DMS153 (cell line): ENCODE data around the gene ZDHHC6.
"Not testable (repeated sequence)": the region's sequence is repeated elsewhere in the genome, so short reads cannot be mapped to it uniquely, and the experiment has no call there.

Source experiments
- DNase-seq: peaks from one replicate; lab custom pipeline; 2025; lab: John Stamatoyannopoulos, UW

Gene ZDHHC6

DNA sequence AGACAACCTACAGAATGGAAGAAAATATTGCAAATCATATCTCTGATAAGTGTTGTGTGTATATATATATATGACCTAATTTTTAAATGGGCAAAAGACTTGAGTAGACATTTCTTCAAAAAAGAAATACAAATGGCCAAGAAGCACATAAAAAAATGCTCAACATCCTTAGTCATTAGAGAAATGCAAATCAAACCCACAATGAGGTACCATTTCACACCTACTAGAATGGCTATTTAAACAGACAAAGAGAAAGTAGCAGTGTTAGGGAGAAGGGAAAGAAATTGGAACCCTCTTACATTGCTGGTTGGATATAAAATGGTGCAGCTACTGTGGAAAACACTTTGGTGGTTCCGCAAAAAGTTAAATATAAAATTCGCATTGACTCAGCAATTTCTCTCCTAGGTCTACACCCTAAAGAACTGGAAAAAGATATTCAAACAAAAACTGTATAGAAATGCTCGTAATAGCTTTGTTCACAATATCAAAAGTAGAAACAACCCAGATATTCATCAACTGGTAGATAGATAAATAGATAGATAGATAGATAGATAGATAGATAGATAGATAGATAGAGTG, 56.5 kb downstream of the ZDHHC6 start:
- DNase-seq: no peak

DNA sequence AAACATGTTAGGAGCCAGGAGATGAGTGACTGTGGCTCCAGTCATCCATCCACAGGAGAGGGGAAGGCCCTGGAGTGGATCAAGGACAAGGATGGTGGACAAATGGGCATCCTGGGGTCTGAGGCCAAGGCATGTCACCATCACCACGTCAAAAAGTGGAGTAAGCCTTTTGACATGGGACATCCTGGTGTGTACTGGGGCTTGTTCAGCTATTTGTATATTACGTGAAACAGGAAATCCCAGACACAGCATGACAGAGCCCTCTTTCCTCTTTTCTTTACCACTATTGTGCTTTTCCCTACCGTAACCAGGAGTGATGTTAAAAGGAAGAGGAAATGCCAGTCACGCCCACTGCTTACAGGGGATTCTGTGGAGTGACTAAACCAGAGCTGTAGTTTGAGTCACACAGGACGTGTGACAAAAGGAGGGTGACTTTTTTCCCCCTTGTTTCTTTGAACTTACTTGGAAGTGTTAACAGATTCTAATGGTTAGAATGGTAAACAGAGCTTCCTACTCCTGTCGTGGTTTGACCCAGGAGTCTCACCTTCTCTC, 57.4 kb downstream of the ZDHHC6 start:
- no peak for DNase-seq

DNA sequence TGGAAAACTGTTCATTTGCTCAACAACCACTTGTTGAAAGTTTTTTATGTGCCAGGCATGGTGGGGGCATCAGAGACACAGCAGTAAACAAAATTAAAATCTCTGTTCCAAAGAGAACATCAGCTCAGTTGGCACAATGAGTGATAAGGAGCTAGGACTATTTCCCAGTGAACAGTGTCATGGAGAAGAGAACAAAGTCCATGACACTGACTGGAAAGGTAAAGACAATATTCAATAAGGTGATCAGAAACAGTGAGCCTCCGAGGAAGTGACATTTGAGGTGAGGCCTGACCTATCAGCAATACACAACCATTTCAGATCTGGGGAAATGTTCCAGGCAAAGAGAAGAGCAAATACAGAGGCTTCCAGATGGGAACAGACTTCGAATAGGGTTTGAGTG, 58.2 kb downstream of the ZDHHC6 start:
- DNase-seq: no peak

DNA sequence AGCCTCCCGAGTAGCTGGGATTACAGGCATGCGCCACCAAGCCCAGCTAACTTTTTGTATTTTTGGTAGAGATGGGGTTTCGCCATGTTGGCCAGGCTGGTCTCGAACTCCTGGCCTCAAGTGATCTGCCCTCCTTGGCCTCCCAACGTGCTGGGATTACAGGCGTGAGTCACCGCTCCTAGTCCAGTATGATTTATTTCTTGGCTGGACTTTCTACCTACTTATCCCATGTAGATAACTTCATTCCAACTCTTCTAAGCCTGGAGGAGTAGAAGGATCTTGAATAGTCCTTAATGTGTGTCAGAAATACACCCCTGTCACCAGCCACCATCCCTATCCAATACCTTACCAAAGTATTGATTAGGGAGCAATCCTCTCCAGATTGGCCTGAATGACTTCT, 58.7 kb downstream of the ZDHHC6 start:
- not testable (repeated sequence) for DNase-seq

DNA sequence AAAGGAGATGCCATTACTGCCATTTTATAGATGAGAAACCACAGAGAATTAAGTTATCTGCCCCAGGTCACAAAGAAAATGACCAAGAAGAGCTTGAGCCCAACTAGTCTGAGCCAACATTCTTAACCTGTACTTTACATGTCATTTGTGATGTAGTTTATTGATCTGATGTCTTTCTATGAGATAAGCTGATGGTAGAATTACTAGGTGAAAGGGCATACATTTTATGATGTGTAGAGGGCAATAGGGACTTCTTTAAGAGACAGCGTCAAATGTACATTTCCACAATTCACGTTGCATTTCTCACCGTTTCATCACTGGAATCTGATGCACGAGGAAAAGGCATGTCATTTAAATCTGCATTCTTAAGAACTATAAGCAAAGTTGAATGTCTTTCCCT, 61.5 kb downstream of the ZDHHC6 start:
- DNase-seq: no peak

DNA sequence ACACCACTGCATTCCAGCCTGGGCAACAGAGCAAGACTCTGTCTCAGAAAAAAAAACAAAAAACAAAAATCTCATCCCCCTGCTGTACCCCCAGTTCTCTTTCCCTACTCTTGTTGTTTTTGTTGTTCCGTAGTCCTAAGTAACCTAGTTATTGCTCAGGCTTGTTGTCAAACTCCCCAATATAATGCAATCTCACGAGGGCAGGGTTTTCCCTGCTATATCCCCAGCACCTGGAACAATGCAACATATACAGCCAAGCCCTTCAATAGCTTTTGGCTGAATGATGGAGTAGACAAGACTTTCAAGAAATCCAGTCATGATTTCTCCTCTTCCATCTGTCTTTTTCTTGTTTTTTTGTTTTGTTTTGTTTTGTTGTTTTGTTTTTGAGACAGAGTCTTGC, 62.6 kb downstream of the ZDHHC6 start:
- no peak for DNase-seq

DNA sequence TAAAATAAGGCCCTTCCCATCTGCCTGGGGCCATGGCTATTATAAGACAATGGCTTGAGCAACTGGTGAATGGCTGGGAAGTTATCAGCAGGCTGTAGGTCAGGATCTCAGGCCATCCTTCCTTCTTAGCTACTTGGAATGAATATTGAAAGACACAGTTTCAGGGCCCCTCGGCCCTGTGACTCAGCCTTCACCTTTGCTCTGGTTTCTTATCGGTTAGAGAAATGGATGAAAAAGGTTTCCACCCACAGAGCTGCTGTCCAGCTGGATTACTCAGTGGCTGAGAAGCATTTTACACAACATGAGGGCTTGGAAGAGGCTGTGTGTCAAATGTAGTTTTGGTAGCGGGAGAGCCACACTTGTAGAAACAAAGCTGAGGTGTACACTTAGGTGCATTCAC, 63.4 kb downstream of the ZDHHC6 start:
- no peak for DNase-seq

DNA sequence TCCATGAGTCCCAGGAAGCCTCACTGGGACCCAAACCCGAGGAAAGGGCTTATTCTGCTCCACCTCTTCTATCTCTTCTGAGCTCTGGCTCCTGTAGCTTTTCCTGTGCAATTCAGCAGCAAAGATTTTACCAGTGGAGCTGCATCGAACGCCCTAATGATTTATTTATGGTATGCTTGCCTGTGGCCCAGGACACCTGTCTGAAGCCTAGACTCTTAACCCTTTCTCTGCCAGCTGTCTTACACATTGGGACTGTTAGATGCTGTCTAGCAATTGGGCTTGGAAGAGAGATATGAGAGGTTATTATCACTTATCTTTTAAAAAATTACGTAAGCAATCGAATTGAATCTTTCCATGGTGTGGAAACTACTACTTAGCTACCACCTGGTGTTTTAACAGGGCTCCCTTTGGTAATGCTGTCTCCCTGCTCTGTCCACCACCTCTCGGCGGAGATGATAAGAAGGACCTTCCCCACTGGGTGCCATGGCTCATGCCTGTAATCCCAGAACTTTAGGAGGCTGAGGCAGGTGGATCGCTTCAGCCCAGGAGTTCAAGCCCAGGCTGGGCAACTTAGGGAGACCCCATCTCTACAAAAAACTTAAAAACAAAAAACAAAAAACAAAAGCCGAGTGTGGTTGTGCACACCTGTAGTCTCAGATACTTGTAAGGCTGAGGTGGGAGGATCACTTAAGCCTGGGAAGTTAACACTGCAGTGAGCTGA, 64.0 kb downstream of the ZDHHC6 start:
- no peak for DNase-seq
